H9 (cell line): ENCODE results near the gene DFFB. TPM values are rescaled to one million over a fixed set of nuclear protein-coding genes. Genes with fewer than 3 reads are reported as not detected.
A peak's percentile ranks its signal among the peaks of the same experiment; 100 is the strongest.

Experiments
- DNase-seq: peaks from one replicate; pipeline ENCODE4 v3.0.0-alpha.2; 2017
- H2AFZ ChIP-seq: one replicate; pipeline ENCODE4 v1.6.1; 2013; ENCODE audit warnings: mild to moderate bottlenecking, low read length, control low read depth, moderate library complexity
- H2AK5ac ChIP-seq: 2 replicates; pipeline ENCODE4 v1.6.1; 2013; ENCODE audit warnings: low read length, control low read depth, mixed read lengths; ENCODE audit not compliant: insufficient read length
- H2BK120ac ChIP-seq: one replicate; pipeline ENCODE4 v1.6.1; 2013; ENCODE audit warnings: low read depth, mild to moderate bottlenecking, low read length, control low read depth, inconsistent platforms; ENCODE audit not compliant: poor library complexity, severe bottlenecking
- H2BK12ac ChIP-seq: 2 replicates; pipeline ENCODE4 v1.6.1; 2013; ENCODE audit warnings: low read length, control low read depth, mixed read lengths, low read depth; ENCODE audit not compliant: insufficient read length
- H2BK15ac ChIP-seq: 2 replicates; pipeline ENCODE4 v1.6.1; 2013; ENCODE audit warnings: low read depth, low read length, control low read depth
- H2BK20ac ChIP-seq: one replicate; pipeline ENCODE4 v1.6.1; 2013; ENCODE audit warnings: low read depth, mild to moderate bottlenecking, low read length, control low read depth, inconsistent platforms; ENCODE audit not compliant: poor library complexity, severe bottlenecking
- H2BK5ac ChIP-seq: 2 replicates; pipeline ENCODE4 v1.6.1; 2013; ENCODE audit warnings: low read length, control low read depth, mixed read lengths; ENCODE audit not compliant: insufficient read length
- H3K14ac ChIP-seq: 2 replicates; pipeline ENCODE4 v1.6.1; 2013; ENCODE audit warnings: low read length, control low read depth; ENCODE audit not compliant: insufficient read depth
- H3K18ac ChIP-seq: 2 replicates; pipeline ENCODE4 v1.6.1; 2013; ENCODE audit warnings: low read depth, mild to moderate bottlenecking, mixed read lengths, low read length, control low read depth; ENCODE audit not compliant: insufficient read length
- H3K23ac ChIP-seq: 2 replicates; pipeline ENCODE4 v1.6.1; 2013; ENCODE audit warnings: low read length, control low read depth, mixed read lengths, low read depth; ENCODE audit not compliant: insufficient read length
- H3K23me2 ChIP-seq: 2 replicates; pipeline ENCODE4 v1.6.1; 2013; ENCODE audit warnings: low read depth, mild to moderate bottlenecking, mixed read lengths, low read length, control low read depth; ENCODE audit not compliant: insufficient read length, poor library complexity, severe bottlenecking
- H3K27ac ChIP-seq: 2 replicates; pipeline ENCODE4 v1.5.1; 2013; ENCODE audit warnings: low read length, control low read depth, mixed read lengths, low read depth; ENCODE audit not compliant: insufficient read length
- H3K27me3 ChIP-seq: 2 replicates; pipeline ENCODE4 v1.6.1; 2013; ENCODE audit warnings: low read length, control low read depth, inconsistent platforms; ENCODE audit not compliant: insufficient read depth
- H3K4ac ChIP-seq: 2 replicates; pipeline ENCODE4 v1.6.1; 2013; ENCODE audit warnings: low read depth, mild to moderate bottlenecking, control low read depth, inconsistent platforms, low read length, moderate library complexity
- H3K4me1 ChIP-seq: 2 replicates; pipeline ENCODE4 v1.6.1; 2013; ENCODE audit warnings: low read length, control low read depth, inconsistent platforms; ENCODE audit not compliant: insufficient read depth
- H3K4me2 ChIP-seq: 2 replicates; pipeline ENCODE4 v1.6.1; 2013; ENCODE audit warnings: low read length, control low read depth, mixed read lengths; ENCODE audit not compliant: insufficient read length, insufficient read depth
- H3K56ac ChIP-seq: 2 replicates; pipeline ENCODE4 v1.6.1; 2013; ENCODE audit warnings: low read depth, mild to moderate bottlenecking, mixed read lengths, low read length, control low read depth; ENCODE audit not compliant: insufficient read length
- H3K79me1 ChIP-seq: 2 replicates; pipeline ENCODE4 v1.6.1; 2013; ENCODE audit warnings: low read depth, mild to moderate bottlenecking, moderate library complexity, low read length, control low read depth, inconsistent platforms; ENCODE audit not compliant: insufficient read depth, poor library complexity, severe bottlenecking
- H3K79me2 ChIP-seq: 2 replicates; pipeline ENCODE4 v1.6.1; 2013; ENCODE audit warnings: low read length, control low read depth, inconsistent platforms; ENCODE audit not compliant: insufficient read depth
- H3K9ac ChIP-seq: 2 replicates; pipeline ENCODE4 v1.6.1; 2013; ENCODE audit warnings: low read length, control low read depth, mixed read lengths; ENCODE audit not compliant: insufficient read length; ENCODE audit errors: extremely low read depth
- H3K9me3 ChIP-seq: one replicate; pipeline ENCODE4 v1.6.1; 2013; ENCODE audit warnings: low read depth, low read length, inconsistent platforms; ENCODE audit not compliant: control insufficient read depth
- H3T11ph ChIP-seq: one replicate; pipeline ENCODE4 v1.6.1; 2013; ENCODE audit warnings: mild to moderate bottlenecking, low read length, control low read depth, inconsistent platforms
- H4K20me1 ChIP-seq: one replicate; pipeline ENCODE4 v1.6.1; 2013; ENCODE audit not compliant: control insufficient read depth, insufficient read length, insufficient read depth
- H4K5ac ChIP-seq: 2 replicates; pipeline ENCODE4 v1.6.1; 2013; ENCODE audit warnings: low read depth, mild to moderate bottlenecking, mixed read lengths, low read length, control low read depth; ENCODE audit not compliant: insufficient read length
- H4K8ac ChIP-seq: replicated peaks from 2 replicates; pipeline ENCODE4 v1.6.1; 2013; ENCODE audit warnings: low read length, control low read depth, mixed read lengths, low read depth; ENCODE audit not compliant: insufficient read length
- H4K91ac ChIP-seq: 2 replicates; pipeline ENCODE4 v1.6.1; 2013; ENCODE audit warnings: low read depth, mild to moderate bottlenecking, moderate library complexity, mixed read lengths, low read length, control low read depth; ENCODE audit not compliant: insufficient read length
- H3K27ac Mint-ChIP-seq, 3 experiments: 2 replicates in 2 of 3; 3 replicates in 1 of 3; pipeline ENCODE4 v1.8.0; 2020 to 2021; ENCODE audit warnings: mixed read lengths in 3 of 3, mild to moderate bottlenecking in 1 of 3, moderate library complexity in 1 of 3
- H3K27me3 Mint-ChIP-seq: 2 replicates; pipeline ENCODE4 v1.8.0; 2021; ENCODE audit warnings: low read depth, mild to moderate bottlenecking, moderate library complexity, mixed read lengths
- H3K36me3 Mint-ChIP-seq, 3 experiments: 2 replicates in 2 of 3; 3 replicates in 1 of 3; pipeline ENCODE4 v1.8.0; 2020 to 2021; ENCODE audit warnings: low read depth in 3 of 3, mixed read lengths in 3 of 3; ENCODE audit not compliant: insufficient read depth in 1 of 3
- H3K4me1 Mint-ChIP-seq, 2 experiments: 2 replicates each; pipeline ENCODE4 v1.8.0; 2020; ENCODE audit warnings: mixed read lengths in 2 of 2
- H3K4me3 Mint-ChIP-seq, 2 experiments: 2 replicates in 1 of 2; 3 replicates in 1 of 2; pipeline ENCODE4 v1.8.0; 2020 to 2021; ENCODE audit warnings: mild to moderate bottlenecking in 2 of 2, mixed read lengths in 2 of 2, moderate library complexity in 1 of 2
- H3K9me3 Mint-ChIP-seq, 2 experiments: 2 replicates in 1 of 2; 3 replicates in 1 of 2; pipeline ENCODE4 v1.8.0; 2020; ENCODE audit warnings: mild to moderate bottlenecking in 2 of 2, mixed read lengths in 2 of 2, moderate library complexity in 1 of 2
- CTCF ChIP-seq: fragments of 200-600 bp; sonication (generic); conservative IDR thresholded peaks from 3 replicates; pipeline ENCODE4 v1.8.0; 2021; ENCODE audit warnings: antibody characterized with exemption, mild to moderate bottlenecking
- WGBS: extraction: QIAGEN DNeasy Blood & Tissue Kit; methylation state at CpG from one replicate; pipeline ENCODE4 v1.1.7; 2013; ENCODE audit warnings: missing lambda C conversion rate, low lambda C conversion rate, mixed read lengths; ENCODE audit not compliant: insufficient read length; ENCODE audit errors: extremely low coverage; 5-methylcytosine and 5-hydroxymethylcytosine counted together
- total RNA-seq: library from RNA; stranded (reverse); gene quantifications from 2 replicates; pipeline ENCODE4 v1.2.1, GENCODE V29; 2021

DFFB gene
- total RNA-seq, 1 experiment from 2014 or later: 9.7 TPM

GRCh38 chr1:3817138-3817740 lies 40.0 kb upstream of the DFFB start:
- Histone ChIP-seq H3K4me2 (no peak overlapping the region), H3K9ac (no peak overlapping the region)
- H3K4me3 Mint-ChIP-seq: no peak overlapping the region

More at GRCh38 chr1:3817138-3817740, 40.0 kb upstream of the DFFB start:
- Histone ChIP-seq H4K5ac (no peak overlapping the region), H3K23ac (no peak overlapping the region), H2AFZ (no peak overlapping the region), H4K91ac (no peak overlapping the region), H3K27me3 (no peaks in the 10 kb centered on the region), H2BK5ac (no peak overlapping the region), H3K14ac (no peak overlapping the region; the same call in 1 of the 2 replicates), H2BK15ac (no peak overlapping the region), H3K4ac (no peak overlapping the region), H3K23me2 (no peaks in the 10 kb centered on the region), H4K20me1 (no peaks in the 10 kb centered on the region), H3T11ph (no peak overlapping the region), H2BK120ac (no peak overlapping the region), H2BK20ac (no peak overlapping the region), H3K79me1 (no peaks in the 10 kb centered on the region), H4K8ac (no peak overlapping the region), H2AK5ac (no peak overlapping the region), H3K27ac (no peak overlapping the region), H2BK12ac (no peak overlapping the region), H3K79me2 (no peaks in the 10 kb centered on the region), H3K9me3 (no peaks in the 10 kb centered on the region), H3K56ac (no peak overlapping the region), H3K18ac (no peak overlapping the region), H3K4me1 (no peaks in the 10 kb centered on the region)
- Mint-ChIP-seq H3K36me3 (peaks cover 2 to 13% (median 5%) of the 10 kb centered on the region in 3 experiments; a peak in 5 of 7 replicates), H3K9me3 (no peaks in the 10 kb centered on the region), H3K27ac (peak overlapping the region in 1 of 3 experiments; percentile 38; a peak in 1 of 7 replicates), H3K27me3 (no peaks in the 10 kb centered on the region; the same call in 1 of the 2 replicates), H3K4me1 (0 out of 4 replicates have a peak, but pooled peaks cover 0 to 2% of the 10 kb centered on the region in 2 experiments)
- no peak for TF ChIP-seq CTCF
- no peak for DNase-seq
- no CpG with 5 or more reads among the region's 17 CpGs for WGBS
